ENCODE results near the gene MACROD2.

The MACROD2 gene

DNA sequence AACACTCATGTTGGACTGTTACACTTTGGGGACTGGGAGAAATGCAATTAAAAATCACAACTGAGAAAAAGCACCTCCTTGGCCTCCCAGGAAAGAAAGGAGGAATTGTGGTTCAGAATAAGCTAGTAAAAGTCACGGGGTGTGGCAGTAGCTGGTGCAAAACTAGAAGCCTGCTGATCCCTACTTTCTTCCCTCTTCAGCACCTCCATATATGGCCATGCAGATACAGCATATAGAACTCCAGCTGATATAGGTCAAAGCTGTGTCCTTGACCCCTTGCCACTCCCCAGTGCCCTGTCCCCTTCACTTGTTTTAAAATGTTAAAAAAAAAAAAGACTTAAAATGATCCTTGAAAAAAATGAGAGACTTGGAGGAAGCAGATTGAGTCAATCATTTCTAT, 347.6 kb downstream of the MACROD2 start:
- no peak for DNase-seq

DNA sequence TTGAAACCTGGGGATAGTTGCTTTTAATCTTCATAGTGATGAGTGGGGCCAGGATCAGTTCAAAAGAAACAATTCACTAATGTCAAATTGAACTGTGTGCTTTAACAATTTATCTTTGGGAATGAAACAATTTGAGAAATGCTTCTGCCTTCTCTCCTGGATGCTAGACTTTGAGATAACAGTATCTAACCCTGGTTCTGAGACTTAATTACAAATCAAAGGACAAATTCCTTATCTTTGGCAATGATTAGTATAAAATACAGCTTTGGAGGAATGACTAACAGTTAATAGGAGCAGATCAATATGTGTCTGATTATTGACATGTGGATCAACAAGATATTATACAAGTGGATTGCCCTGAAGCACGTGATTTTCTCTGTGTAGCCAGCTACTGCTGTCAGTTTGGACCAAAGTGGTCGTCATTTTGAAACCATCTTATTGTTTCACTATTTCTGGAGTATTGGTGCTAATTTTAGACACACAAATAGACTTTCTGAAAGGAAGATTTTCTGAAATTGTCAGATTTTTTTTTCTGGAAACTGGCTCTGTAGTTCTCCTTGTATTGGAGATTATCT, 348.3 kb downstream of the MACROD2 start:
- DNase-seq = no peak

DNA sequence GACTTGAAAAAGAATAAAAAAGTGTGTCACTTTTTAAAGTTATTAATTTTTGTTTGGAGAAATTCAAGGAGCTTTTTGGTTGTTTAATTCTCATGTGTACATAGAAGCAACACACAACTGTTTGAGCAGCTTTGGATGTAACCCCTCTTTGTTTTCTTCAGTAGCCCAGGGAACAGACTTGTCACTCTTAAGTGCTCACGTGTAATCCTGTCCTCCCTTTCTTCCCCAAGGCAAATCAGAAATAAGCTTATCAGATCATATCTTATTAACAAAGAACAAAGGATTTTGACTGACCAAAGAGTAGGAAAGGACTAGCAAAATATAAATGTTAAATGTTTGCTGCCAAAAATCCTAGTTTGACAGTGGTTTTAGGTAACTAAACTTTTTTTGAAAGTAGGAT, 349.4 kb downstream of the MACROD2 start:
- no peak for DNase-seq

DNA sequence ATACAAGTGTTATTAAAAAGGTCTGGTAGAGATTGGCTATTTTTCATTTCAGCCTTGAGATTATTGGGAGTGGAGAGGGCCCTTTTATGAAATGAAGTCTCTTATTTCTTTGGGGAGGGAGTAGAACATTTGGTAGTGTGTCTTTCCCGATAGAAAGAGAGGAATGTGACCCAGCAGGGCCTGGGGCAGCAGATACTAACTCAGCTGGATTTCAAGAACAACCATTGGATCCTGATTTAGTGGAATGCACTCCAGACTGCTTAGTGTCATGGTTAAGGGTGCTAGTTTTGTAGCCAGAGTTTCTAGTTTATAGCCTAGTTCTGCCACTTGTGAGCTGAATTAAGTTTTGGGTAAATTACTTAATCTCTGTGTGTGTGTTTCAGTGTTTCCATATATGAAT, 360.5 kb downstream of the MACROD2 start:
- DNase-seq = no peak

DNA sequence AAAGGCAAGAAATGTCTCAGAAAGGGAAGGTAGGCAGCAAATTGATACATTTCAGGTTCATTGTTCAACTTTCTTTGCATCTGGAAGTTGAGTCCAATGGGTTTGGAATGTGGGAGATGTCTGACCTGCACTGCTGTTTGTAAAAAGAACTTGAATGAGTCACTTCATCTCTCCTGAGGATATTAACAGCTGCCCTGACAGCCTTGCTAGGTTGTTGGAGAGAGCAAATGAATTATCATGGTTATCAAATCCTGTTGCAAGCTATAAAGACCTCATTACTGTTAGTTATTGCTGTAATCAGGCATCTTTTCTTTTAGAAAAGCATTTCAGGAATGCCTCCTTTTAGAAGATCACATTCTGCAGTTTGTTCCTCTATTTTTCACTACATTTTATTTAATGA, 365.1 kb downstream of the MACROD2 start:
- DNase-seq = no peak

DNA sequence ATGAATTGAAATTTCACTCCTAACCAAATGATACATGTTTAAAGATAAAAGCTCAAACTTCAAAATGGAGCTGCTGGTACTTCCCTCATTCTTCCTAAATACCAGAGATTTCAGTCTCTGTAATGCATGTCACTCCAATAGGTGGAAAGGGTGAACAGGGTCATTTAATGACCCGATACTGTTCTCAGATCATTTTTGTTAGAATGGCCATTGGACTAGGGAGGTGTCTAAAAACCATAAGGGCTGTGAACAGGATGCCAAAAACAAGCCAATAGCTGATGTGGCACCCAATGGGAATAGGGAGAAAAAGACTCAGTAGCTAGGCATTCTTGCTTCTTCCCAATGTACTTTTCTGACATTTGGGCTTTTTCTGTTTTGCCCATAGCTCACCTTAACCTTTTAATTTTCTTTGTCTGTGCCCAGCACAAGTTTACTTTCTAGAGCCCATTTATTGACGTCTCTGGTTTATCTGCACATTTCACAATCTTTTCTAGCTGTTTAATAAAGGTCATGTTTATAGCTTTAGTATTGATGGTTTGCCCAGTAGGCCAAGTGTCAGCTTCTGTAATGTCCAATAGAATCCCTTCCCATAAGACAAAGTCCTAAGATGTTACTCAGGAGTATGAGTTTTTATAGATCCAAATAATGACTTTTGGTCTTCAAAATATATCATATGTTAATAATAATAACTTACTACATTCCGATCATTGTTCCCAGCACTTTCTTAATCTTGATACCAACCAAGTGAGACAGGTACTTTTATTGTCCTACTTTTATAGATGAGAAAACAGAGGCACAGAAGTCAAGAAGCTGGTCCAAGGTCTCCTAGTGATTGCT, 366.4 kb downstream of the MACROD2 start:
- DNase-seq = no peak

DNA sequence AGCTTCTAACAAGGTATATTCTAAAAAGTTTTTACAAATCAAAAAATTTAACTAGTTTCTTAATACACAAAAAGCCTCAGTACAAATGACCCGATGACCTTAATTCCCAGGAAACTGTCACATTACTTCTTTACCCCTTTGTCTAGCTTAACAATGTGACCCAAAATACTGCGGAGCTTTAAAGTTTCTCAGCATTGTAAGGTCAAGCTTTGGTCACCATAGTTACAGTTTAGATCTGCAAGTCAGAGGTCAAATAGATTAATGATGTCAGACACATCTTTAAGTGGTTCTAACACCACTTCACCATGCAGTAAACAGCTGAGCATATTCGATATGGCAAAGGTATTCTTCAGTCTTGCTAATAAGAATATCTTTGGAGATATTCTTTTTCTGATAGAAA, 378.9 kb downstream of the MACROD2 start:
- DNase-seq = no peak

DNA sequence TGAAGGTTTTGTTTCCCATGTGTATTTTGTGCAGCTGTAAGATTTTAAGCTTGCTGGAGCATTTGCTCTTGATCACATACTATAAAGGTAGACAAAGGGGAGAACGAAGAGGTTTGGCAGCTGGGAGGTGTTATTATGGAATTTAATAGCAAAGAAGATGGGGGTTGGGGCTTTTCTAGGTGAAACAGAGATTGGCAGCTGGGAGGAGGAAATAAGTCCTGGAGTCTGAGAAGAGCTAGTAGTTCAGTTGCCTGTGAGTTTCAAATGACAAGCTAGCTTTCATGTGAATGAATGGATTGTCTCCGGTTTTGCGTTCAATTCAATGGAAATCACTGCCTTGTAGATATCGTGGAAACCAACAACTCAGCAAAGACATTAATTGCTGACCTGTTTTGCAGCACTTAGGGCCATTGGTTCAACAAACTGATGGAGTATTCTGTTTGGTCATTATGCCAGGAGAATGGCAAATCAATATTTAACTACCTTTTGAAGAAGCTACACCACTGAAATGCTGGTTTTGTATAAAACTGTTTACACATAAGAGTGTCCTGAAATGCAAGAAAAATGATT, 380.2 kb downstream of the MACROD2 start:
- no peak for DNase-seq

DNA sequence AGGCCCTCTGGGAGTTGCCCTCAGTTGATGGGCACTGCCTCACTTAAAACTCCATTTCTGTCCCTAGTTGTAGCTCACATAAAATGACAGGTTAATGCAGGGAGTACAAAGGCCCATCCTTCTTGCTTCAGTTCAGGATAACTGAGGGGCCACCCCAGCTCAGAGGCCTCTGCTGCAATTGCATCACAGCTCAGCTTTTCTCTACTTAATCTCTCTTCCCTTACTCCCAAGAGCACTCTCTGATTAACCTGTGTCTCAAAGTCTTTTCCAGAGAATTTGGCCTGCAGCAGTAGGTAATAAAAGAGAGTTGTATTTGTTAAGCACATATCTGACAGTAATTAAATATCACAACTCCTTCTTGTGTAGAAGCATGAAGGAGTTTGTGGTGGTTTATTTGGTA, 383.0 kb downstream of the MACROD2 start:
- DNase-seq = no peak

DNA sequence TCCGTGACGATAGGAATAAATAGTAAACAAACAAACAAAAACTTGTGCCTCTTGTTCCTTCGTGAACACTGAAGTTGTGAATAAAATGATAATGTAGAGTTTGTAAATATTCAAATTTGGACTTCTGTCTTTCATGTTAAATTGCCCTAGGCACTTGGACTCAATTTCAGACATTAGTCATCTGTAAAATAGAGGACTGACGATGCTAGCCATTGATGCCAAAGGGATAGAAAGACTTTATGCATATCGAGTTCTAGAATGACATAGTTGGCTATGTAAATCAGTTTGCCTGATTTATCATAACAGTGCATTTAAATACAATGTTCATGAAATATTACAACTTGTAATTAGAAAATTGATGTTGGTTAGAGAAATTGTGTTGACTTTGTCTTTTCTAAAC, 388.0 kb downstream of the MACROD2 start:
- DNase-seq = no peak

DNA sequence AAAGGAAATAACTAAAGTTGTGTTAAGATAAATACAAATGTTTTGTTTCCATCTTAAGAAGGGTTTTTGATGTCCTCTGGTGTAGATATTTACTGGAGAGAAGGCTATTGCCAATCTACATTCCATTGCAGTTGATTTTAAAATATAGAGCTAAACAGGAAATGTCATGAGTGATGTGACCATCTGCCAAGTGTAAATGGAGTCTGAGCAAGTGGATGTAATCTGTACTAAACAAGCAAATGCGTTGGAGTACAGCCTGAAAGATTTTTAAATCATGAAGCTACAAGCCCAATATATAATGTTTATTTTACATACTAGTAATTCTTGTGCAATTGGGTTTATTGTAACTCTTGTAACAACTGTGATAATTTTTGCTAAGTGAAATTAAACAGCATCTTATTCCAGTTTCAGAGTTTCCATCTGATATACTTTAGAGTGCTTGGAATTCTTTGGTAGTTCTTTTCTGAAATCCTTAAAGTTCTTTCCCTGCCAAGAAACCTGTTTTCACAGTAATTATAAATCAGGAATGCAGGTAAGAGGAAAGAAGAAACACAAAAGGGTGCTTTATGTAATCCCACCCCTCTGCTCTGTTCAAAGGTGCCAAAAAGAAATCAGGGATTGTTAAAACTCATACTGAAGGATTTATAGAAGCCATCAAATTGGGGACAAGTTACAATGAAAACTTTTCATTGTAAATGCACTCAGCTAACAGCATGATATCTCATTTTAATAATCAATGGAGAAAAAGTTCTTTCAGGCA, 389.3 kb downstream of the MACROD2 start:
- DNase-seq = no peak

DNA sequence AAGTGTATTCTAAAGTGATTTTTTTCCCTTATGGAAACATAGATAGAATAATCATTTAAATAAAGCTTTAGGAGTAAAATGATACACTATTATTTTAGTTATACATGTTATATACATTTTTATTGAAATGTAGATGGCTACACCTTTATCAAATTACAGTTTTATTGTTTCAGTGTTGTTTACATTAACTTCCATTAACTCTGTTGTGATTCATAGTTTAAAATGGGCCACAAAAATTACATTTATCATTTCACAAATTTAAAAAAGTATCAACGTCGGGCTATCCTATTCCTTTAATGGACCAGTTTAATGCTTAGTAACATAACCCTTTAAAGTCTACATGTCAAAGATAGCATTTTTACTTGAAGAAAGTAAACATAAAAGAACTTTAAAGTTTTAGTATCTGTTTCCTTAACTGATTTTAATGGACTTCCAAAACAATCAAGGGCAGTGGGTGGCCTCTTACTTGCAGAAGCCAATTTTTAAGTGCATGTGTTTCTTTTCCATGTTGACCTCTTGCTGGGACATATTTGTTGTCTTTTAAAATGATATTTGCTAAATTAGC, 389.9 kb downstream of the MACROD2 start:
- DNase-seq = no peak

DNA sequence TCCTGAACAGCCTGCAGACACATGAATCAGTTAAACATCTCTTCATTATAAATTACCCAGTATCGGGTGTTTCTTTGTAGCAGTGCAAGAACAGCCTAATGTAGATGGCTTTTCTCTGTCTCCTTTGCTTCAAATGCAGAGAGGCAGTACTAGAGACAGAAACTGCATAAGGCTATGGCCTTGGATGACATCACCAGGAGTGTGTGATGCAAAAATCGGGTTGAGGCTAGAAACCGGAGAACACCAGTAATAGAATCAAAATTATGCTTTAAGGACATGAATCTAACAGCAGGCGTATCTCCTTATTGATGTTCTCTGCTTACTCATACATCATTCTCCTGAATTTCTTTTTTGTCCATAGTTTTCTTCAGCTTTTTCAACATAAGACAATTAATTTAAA, 391.4 kb downstream of the MACROD2 start:
- DNase-seq = no peak

DNA sequence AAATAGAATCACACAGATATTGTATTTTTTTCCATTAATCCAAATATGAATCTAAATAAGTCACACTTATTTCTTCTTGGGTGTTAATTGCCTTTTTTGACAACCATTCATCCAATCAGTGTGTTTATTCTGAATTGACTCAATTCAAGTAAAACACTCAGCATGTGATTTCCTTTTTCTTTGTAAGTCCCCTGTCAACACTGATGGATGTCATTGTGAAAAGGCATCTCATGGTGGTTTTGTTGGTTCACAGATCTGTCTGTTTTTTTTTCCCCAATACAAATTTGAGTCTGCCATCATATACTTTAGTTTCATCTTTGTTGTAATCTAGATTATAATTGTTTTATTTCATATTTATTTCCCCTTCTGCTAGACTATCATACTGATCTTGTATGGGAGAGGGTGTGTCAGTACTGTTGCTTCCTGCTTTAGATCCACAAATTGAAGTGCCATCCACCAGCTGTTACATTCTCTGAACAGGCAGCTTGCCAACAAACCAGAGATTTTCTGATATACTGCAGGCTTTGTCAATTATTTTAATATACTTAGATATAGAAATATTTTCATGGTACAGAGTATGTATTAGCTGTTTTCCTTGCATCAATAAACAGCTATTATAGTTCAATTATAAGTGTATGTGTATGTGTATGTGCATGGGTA, 406.3 kb downstream of the MACROD2 start:
- no peak for DNase-seq

DNA sequence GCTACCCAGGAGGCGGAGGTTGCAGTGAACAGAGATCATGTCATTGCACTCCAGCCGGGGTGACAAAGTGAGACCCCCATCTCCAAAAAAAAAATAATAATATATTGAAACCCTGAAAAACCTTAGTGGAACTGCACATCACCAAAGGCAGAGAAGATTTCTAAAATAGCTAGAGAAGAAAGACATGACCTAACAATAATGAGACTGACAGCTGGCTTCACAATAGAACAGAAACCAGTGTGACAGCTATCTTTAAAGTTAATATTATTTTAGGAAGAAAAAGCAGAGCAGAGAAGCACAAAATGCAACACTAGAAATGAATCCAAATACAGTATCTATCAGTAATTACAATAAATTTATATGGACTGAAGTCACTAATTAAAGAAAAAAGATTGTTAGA, 409.2 kb downstream of the MACROD2 start:
- DNase-seq = no peak

DNA sequence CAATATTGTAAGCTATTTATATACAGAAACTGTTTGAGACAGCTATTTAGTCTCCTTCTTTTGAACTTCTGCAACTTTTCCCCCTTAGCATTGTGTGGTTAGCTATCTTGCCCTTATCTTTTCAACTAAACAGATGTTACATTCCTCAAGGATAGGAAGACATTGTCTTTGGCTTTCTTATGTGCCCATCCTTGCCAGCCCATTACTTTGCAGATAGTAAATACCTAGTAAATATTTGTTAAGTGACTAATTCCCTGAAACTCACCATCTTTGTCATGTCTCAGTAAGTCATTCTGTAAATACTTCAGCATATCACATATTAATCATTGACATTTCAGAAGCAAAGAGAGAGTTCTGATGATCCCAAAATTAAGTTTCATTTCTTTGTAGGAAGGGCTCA, 411.2 kb downstream of the MACROD2 start:
- no peak for DNase-seq

DNA sequence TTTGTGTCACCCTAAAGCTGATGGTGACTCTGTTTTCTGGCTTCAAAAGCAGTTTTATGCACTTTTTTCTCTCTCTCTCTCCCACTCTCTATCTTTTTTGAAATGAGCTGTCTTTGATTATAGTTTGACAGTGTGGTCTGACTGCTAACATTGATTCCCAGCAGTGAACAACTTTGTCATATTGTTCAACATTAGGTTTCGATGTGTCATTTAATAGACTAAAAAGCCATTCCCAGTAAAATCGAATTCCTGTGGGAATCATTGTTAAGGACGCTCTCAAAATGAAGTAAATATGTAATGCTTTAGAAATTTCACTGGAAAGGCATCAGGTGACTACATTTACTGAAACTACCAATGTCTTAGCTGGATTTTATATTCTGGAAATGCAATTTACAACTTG, 412.0 kb downstream of the MACROD2 start:
- no peak for DNase-seq

DNA sequence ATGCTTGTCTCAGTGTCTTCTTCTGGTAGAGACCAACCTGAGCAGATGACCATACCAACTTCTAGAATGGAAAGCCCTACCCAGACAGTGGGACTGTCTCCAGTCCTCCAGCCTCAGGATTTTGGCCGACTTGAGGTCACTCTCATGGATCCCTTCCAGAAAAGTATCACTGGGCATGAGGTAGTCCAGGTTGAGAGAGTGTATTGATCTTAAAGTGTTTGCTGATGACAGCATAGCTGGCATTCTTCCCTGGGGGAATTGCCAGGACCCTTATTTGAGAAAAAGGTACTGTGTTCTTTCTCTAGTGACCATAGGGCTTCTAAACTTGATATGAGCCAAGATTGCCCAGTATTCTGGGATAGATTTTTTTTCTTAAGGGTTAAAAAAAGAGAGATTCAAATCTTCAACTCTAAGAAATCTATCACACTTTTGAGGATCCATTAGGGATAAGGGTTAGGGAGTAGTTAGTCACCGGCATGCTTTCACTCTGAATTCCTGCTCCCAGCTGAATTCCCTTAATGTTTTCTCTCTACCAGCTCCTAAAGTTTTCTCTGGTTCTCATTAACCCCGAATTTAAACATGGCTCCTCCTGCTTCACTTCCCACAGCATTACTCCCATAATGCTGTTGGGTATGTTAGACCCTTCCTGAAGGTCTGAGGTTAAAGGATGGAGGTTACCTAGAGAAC, 415.7 kb downstream of the MACROD2 start:
- DNase-seq = no peak

DNA sequence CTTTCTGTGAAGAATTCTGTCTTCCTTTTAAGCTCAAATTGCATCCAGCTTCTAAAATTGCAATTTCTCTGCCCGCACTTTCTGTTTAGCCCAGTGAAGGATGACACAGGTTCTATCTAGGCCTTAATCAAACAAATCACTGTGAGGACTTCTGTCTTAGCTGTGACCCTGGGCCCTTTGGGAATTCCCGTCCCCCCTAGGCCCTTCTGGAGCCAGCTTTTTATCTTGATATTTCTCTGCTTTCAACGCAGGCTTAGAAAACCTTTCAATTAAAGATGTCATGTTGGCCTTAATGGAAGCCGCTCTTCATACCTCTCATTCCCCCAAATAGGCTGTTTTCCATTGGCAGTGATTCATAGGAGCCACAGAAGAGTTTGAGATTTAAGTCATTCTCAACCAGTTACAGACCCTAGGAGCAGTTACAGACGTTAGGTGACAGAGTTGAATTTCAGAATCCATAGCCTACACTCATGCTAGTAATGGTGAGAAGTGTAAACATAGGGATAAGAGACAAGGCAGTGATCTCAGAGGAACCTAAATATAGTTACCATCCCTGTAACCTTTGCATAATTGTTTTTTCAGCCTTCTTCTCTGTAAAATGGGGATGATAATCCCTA, 416.9 kb downstream of the MACROD2 start:
- no peak for DNase-seq

DNA sequence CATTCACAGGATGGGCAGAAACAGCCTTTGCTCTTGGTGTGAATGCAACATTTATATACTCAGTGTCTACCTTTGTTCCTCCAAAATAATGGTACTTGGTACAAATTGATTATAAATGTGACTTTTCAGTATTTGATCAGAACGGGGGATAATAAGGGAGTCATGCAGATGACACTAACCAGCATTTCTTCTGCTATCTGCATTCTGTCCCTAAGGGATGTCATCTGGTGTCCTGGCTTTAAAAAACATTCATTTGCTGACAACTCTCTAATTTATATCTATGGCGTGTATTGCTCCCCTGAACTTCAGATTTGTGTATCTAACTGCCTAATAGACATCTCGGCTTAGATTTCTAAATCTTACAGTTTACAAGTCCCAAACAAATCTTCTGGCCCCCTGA, 418.5 kb downstream of the MACROD2 start:
- DNase-seq = no peak

DNA sequence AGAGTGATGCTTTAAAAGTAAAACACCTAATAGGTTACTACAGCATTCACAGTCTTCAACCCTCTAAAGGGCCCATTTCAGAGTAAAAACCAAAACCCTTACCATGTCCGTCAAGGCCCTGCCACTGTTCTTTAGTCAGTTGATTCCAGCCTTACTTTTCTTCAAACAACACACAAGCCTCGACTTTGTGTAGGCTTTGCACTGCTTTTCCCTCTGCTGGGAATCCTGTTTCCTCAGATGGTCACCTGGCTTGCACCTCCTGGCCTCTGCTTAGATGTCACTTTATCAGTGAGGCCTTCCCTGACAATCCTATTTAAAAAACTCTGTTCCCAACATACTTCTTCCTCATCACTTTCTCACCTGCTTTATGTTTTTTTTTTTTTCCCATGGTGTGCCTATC, 419.2 kb downstream of the MACROD2 start:
- no peak for DNase-seq

DNA sequence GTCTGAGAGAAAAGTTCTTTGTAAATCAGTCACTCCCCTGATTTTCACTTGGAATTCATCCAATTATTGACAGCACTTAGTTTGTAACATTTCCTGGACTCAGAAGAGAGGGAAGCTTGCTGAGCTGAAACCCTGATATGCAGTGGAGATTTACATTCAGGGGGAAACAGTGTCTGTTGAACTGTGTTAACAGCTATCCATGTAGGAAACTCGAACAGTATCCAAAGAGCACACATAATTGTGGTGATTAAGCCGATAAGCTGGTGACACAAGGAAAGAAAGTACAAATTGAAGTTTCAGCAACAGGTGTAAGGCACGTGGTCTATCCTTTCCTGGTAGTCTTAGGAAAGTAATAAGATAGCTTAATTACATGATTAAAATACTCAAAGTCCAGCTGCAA, 420.2 kb downstream of the MACROD2 start:
- DNase-seq = no peak
